ENCODE measurements around the gene ARL6IP4.

ARL6IP4 gene

GRCh38 chr12:122997343-122998250 lies 17.1 kb downstream of the ARL6IP4 start:
- no peak overlapping the region for H3K27ac ChIP-seq
- no peak for TF ChIP-seq ZFX (IDR thresholded peaks at IDR 0.05; ENCODE audit: borderline replicate concordance)
- TF ChIP-seq CTCF (IDR thresholded peaks at IDR 0.05) = no peak

GRCh38 chr12:122998316-122998715 lies 17.8 kb downstream of the ARL6IP4 start:
- TF ChIP-seq CTCF (IDR thresholded peaks at IDR 0.05) = no peak
- TF ChIP-seq ZFX (IDR thresholded peaks at IDR 0.05; ENCODE audit: borderline replicate concordance) = no peak
- H3K27ac ChIP-seq = no peak overlapping the region

- no peak for TF ChIP-seq CTCF (IDR thresholded peaks at IDR 0.05)
- TF ChIP-seq ZFX (IDR thresholded peaks at IDR 0.05; ENCODE audit: borderline replicate concordance) = no peak
- H3K27ac ChIP-seq = no peak overlapping the region
These were observed 18.9 kb downstream of the ARL6IP4 start for GRCh38 chr12:122999196-122999946.

- H3K27ac ChIP-seq = no peak overlapping the region
These were observed 19.5 kb downstream of the ARL6IP4 start for GRCh38 chr12:122999986-123000420.

GRCh38 chr12:123000578-123000977 lies 20.1 kb downstream of the ARL6IP4 start:
- no peak overlapping the region for H3K27ac ChIP-seq
- TF ChIP-seq CTCF (IDR thresholded peaks at IDR 0.05) (no peak), ZFX (IDR thresholded peaks at IDR 0.05; ENCODE audit: borderline replicate concordance) (no peak)

More at GRCh38 chr12:122999986-123000420, 19.5 kb downstream of the ARL6IP4 start:
- no peak for TF ChIP-seq ZFX (IDR thresholded peaks at IDR 0.05; ENCODE audit: borderline replicate concordance)
- TF ChIP-seq CTCF (IDR thresholded peaks at IDR 0.05) = no peak

- TF ChIP-seq CTCF (IDR thresholded peaks at IDR 0.05) (no peak), ZFX (IDR thresholded peaks at IDR 0.05; ENCODE audit: borderline replicate concordance) (no peak)
These were observed 21.0 kb downstream of the ARL6IP4 start for GRCh38 chr12:123001464-123001863.

More at GRCh38 chr12:123001464-123001863, 21.0 kb downstream of the ARL6IP4 start:
- no peak overlapping the region for H3K27ac ChIP-seq
